Measurements from ENCODE around the gene PRSS27. TPM values are rescaled to one million over a fixed set of nuclear protein-coding genes. Genes with fewer than 3 reads are reported as not detected.

Gene PRSS27
- total and polyA plus RNA-seq, 2 donors (not counting 1 experiment from before 2014, with no cell fraction given) = 0.24 to 1.2 TPM

GRCh38 chr16:2768403-2769089 is 48.5 kb upstream of the PRSS27 start:
- Histone ChIP-seq H3K9ac (ENCODE audit: insufficient read depth, low read length) (no peak overlapping the region), H3K27ac (ENCODE audit: insufficient read depth, low read length) (no peak overlapping the region), H3K36me3 (ENCODE audit: control insufficient read depth, insufficient read depth, low read length) (peaks cover 60% of the 10 kb centered on the region), H3K4me3 (replicated peaks in 1 of 4; ENCODE audit: control extremely low read depth in 1 of 4, insufficient read depth in 1 of 4, low read depth in 3 of 4, low read length in 4 of 4) (no peak overlapping the region), H2AFZ (ENCODE audit: low read length) (no peak overlapping the region), H3K4me2 (ENCODE audit: extremely low read depth, insufficient read depth, low read length) (no peak overlapping the region), H3K27me3 (ENCODE audit: control insufficient read depth, insufficient read depth, low read length) (no peaks in the 10 kb centered on the region), H4K20me1 (ENCODE audit: control insufficient read depth, extremely low read depth, insufficient read depth, low read length) (peaks cover 6% of the 10 kb centered on the region), H3K79me2 (ENCODE audit: control insufficient read depth, insufficient read depth, low read length) (peaks cover 61% of the 10 kb centered on the region), H3K9me3 (ENCODE audit: control insufficient read depth, insufficient read depth, low read depth, low read length) (no peaks in the 10 kb centered on the region), H3K4me1 (ENCODE audit: control insufficient read depth, extremely low read depth, insufficient read depth, low read length) (peaks cover 7% of the 10 kb centered on the region)
- no peak for TF ChIP-seq EZH2 (IDR thresholded peaks at IDR 0.05; ENCODE audit: low read length, missing control alignments)
- TF ChIP-seq CTCF (conservative IDR thresholded peaks at IDR 0.05 in 1 of 2, IDR thresholded peaks at IDR 0.05 in 1 of 2; ENCODE audit: low read depth in 1 of 2, low read length in 2 of 2) = no peak
- no peak for DNase-seq (ENCODE audit: low read depth in 2 of 2)

- DNase-seq (ENCODE audit: low read depth in 2 of 2) = no peak
- Histone ChIP-seq H3K4me1 (ENCODE audit: control insufficient read depth, extremely low read depth, insufficient read depth, low read length) (peaks cover 5% of the 10 kb centered on the region), H3K27ac (ENCODE audit: insufficient read depth, low read length) (no peak overlapping the region), H3K4me3 (replicated peaks in 1 of 4; ENCODE audit: control extremely low read depth in 1 of 4, insufficient read depth in 1 of 4, low read depth in 3 of 4, low read length in 4 of 4) (no peak overlapping the region), H3K9me3 (ENCODE audit: control insufficient read depth, insufficient read depth, low read depth, low read length) (no peaks in the 10 kb centered on the region), H3K4me2 (ENCODE audit: extremely low read depth, insufficient read depth, low read length) (no peak overlapping the region), H4K20me1 (ENCODE audit: control insufficient read depth, extremely low read depth, insufficient read depth, low read length) (peaks cover 6% of the 10 kb centered on the region), H2AFZ (ENCODE audit: low read length) (no peak overlapping the region), H3K36me3 (ENCODE audit: control insufficient read depth, insufficient read depth, low read length) (peaks cover 63% of the 10 kb centered on the region), H3K9ac (ENCODE audit: insufficient read depth, low read length) (no peak overlapping the region), H3K79me2 (ENCODE audit: control insufficient read depth, insufficient read depth, low read length) (peaks cover 61% of the 10 kb centered on the region), H3K27me3 (ENCODE audit: control insufficient read depth, insufficient read depth, low read length) (no peaks in the 10 kb centered on the region)
- TF ChIP-seq EZH2 (IDR thresholded peaks at IDR 0.05; ENCODE audit: low read length, missing control alignments) (no peak), CTCF (conservative IDR thresholded peaks at IDR 0.05 in 1 of 2, IDR thresholded peaks at IDR 0.05 in 1 of 2; ENCODE audit: low read depth in 1 of 2, low read length in 2 of 2) (no peak)
Observed at GRCh38 chr16:2767891-2768290, 47.9 kb upstream of the PRSS27 start.

- Histone ChIP-seq H3K27me3 (ENCODE audit: control insufficient read depth, insufficient read depth, low read length) (no peaks in the 10 kb centered on the region), H2AFZ (ENCODE audit: low read length) (no peak overlapping the region), H3K4me3 (replicated peaks in 1 of 4; ENCODE audit: control extremely low read depth in 1 of 4, insufficient read depth in 1 of 4, low read depth in 3 of 4, low read length in 4 of 4) (no peak overlapping the region), H4K20me1 (ENCODE audit: control insufficient read depth, extremely low read depth, insufficient read depth, low read length) (peaks cover 6% of the 10 kb centered on the region), H3K4me1 (ENCODE audit: control insufficient read depth, extremely low read depth, insufficient read depth, low read length) (peaks cover 4% of the 10 kb centered on the region), H3K4me2 (ENCODE audit: extremely low read depth, insufficient read depth, low read length) (no peak overlapping the region), H3K27ac (ENCODE audit: insufficient read depth, low read length) (no peak overlapping the region), H3K79me2 (ENCODE audit: control insufficient read depth, insufficient read depth, low read length) (peaks cover 65% of the 10 kb centered on the region), H3K36me3 (ENCODE audit: control insufficient read depth, insufficient read depth, low read length) (peaks cover 65% of the 10 kb centered on the region), H3K9ac (ENCODE audit: insufficient read depth, low read length) (no peak overlapping the region), H3K9me3 (ENCODE audit: control insufficient read depth, insufficient read depth, low read depth, low read length) (no peaks in the 10 kb centered on the region)
- TF ChIP-seq EZH2 (IDR thresholded peaks at IDR 0.05; ENCODE audit: low read length, missing control alignments) (no peak), CTCF (conservative IDR thresholded peaks at IDR 0.05 in 1 of 2, IDR thresholded peaks at IDR 0.05 in 1 of 2; ENCODE audit: low read depth in 1 of 2, low read length in 2 of 2) (no peak)
- DNase-seq (ENCODE audit: low read depth in 2 of 2) = no peak
Observed at GRCh38 chr16:2767140-2767731, 47.2 kb upstream of the PRSS27 start.
